Activated T-cell treated with anti-CD3 and anti-CD28 coated beads, Interleukin-2, amount 50 U/mL, for 24 hours (primary cell): ENCODE measurements around the gene TNFRSF4.

Experiments
- DNase-seq: peaks from one replicate; pipeline ENCODE4 v3.0.0-alpha.2; 2020
- H3K27ac Mint-ChIP-seq: 2 replicates; pipeline ENCODE4 v1.8.0; 2020; ENCODE audit warnings: mild to moderate bottlenecking, mixed read lengths
- H3K27me3 Mint-ChIP-seq: 2 replicates; pipeline ENCODE4 v1.8.0; 2020; ENCODE audit warnings: mixed read lengths
- H3K36me3 Mint-ChIP-seq: 2 replicates; pipeline ENCODE4 v1.8.0; 2020; ENCODE audit warnings: low read depth, mixed read lengths
- H3K4me1 Mint-ChIP-seq: 2 replicates; pipeline ENCODE4 v1.8.0; 2020; ENCODE audit warnings: low read depth, mixed read lengths
- H3K4me3 Mint-ChIP-seq: 2 replicates; pipeline ENCODE4 v1.8.0; 2020; ENCODE audit warnings: mild to moderate bottlenecking, moderate library complexity, mixed read lengths
- H3K9me3 Mint-ChIP-seq: 2 replicates; pipeline ENCODE4 v1.8.0; 2020; ENCODE audit warnings: mixed read lengths

The TNFRSF4 gene

DNA sequence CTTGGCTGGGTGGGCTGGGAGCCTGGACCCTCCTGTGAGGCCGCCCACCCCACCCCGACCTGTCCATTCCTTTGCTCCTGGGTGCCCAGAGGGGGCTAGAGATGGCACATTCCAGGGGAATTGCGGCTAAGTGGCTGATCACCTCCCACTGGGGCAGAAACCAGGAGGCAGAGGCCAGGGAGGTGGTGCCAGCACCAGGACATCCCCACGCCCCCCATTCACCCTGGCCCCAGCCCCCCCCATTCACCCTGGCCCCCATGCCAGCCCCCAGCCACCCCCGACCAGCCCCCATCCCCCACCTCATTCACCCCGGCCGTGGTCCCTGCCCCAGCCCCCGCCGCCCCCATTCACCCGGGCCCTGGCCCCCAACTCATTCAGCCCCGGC lies 26.4 kb upstream of the TNFRSF4 start:
- H3K27ac Mint-ChIP-seq: no peak overlapping the region
- no peak for DNase-seq
- H3K27me3 Mint-ChIP-seq: no peaks in the 10 kb centered on the region
- no peaks in the 10 kb centered on the region for H3K9me3 Mint-ChIP-seq
- H3K4me1 Mint-ChIP-seq: peaks cover 2% of the 10 kb centered on the region
- no peak overlapping the region for H3K4me3 Mint-ChIP-seq
- H3K36me3 Mint-ChIP-seq: no peaks in the 10 kb centered on the region

DNA sequence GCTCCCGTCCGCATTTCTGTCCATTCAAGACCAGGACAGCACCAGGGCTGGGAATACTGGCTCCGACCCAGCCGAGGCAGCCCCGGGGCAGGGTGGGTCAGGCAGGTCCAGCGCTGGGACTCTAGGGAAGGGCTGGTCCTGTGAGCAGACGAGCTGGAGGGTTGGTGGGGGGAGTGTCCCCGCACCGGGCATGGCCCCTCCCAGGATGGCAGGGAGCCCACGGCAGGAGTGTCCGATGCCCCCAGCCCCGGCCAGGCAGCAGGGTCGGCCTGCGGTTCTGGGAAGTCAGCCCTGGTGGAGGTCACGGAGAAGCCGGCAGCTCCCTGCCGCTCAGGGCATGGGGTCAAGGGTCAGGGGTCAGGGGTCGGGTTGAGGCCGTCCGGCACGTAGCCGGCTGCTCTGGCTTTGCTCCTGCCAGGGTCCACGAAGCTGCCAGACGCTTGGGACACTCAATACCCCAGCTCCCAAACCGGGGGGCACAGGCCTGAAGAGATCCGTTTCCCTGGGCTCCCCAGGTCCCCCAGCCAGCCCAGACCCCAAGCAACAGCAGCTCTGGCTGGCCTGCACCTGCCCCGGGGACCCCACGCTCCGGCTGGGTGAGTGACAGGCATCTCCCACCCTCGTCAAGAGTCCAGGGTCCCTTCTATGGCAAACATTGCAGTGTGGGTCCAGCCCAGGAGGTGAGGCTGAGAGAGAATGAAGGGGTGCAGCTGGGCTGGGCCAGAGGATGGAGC lies 25.8 kb upstream of the TNFRSF4 start:
- peaks cover 5% of the 10 kb centered on the region for H3K36me3 Mint-ChIP-seq
- H3K4me3 Mint-ChIP-seq: no peak overlapping the region
- no peaks in the 10 kb centered on the region for H3K27me3 Mint-ChIP-seq
- DNase-seq: no peak
- H3K4me1 Mint-ChIP-seq: peaks cover 2% of the 10 kb centered on the region
- no peaks in the 10 kb centered on the region for H3K9me3 Mint-ChIP-seq
- H3K27ac Mint-ChIP-seq: no peak overlapping the region

DNA sequence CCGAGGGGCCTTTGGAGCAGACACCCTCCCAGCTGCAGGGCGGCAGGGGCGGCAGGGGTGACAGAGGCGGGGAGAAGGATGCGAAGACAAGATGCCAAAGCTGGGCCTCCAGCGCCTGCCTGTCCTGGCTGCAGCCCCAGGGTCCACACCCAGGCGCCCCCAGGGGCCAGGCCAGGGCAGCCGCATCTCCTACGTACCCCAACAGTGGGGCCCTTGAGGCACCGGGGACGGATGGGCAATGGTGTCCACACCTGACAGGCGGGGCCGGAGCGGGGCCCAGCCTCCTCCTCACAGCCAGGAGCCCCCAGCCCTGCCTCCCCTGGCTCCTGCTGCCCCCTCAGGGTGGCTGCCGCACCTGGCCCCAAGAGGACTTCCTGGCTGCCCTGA lies 25.3 kb upstream of the TNFRSF4 start:
- Mint-ChIP-seq H3K9me3 (no peaks in the 10 kb centered on the region), H3K36me3 (peaks cover 11% of the 10 kb centered on the region), H3K27ac (no peak overlapping the region), H3K27me3 (no peaks in the 10 kb centered on the region), H3K4me1 (peaks cover 7% of the 10 kb centered on the region), H3K4me3 (no peak overlapping the region)
- no peak for DNase-seq

DNA sequence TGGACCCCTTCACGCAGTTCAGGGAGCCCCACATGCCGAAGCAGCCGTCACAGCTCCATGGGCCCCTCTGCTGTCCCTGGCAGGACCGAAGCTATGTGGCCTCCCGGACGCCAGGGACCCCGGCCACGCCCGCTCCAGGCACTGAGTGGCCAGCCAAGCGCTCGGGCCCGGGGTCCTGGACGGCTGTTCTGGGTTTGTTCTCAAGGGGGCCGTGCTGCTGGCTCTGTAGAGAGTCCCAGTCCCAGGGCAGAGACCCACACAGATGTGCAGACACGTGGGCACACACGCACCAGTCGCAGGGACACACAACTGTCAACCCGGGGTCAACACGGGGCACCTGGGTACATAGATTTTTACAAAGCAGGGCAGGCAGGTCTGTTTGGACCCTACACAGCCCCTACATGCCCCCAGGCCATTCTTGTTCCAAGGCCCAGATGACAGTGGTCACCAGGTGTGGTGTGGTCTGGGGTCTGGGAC lies 24.8 kb upstream of the TNFRSF4 start:
- no peak for DNase-seq
- peaks cover 16% of the 10 kb centered on the region for H3K36me3 Mint-ChIP-seq
- H3K9me3 Mint-ChIP-seq: no peaks in the 10 kb centered on the region
- peaks cover 12% of the 10 kb centered on the region for H3K4me1 Mint-ChIP-seq
- no peak overlapping the region for H3K4me3 Mint-ChIP-seq
- no peak overlapping the region for H3K27ac Mint-ChIP-seq
- no peaks in the 10 kb centered on the region for H3K27me3 Mint-ChIP-seq

DNA sequence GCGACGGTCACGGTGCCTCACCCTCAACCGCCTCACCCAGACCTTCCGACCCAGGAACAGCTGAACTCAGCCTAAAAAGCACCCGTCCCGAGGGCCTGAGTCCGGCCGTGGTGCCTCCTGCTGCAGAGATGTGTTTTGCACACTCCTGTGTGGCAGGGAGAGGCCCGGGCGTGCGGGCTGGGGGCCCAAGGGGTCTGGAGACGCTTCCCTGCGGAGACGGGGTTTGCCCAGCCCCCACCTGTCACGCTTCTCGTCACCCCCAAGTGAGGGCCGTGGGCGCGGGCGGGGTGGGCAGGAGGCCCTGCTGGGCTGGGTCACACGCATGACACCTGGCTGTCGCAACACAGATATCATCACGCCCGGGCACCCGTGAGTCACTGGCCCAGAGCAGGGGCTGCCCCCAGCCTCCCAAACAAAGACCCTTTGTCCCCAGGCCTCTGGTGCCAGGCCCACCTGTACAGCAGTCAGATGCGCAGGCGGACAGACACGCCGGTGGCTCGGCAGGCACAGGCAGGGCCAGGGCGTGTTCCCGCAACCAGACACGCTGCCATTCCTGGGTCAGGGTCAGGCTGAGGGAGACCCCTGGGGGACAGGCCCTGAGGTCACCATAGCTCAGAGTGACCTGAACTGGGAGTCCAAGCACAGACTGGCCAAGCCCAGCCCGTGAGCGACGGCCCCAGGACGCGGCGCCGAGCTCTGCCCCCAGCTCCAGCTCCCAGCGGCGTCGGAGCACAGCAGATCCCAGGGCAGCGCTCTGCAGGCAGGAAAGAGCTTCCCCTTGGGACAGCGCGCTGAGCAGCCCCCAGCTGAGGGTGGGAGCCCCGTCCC lies 24.1 kb upstream of the TNFRSF4 start:
- Mint-ChIP-seq H3K27me3 (no peaks in the 10 kb centered on the region), H3K4me3 (no peak overlapping the region), H3K27ac (no peak overlapping the region)

DNA sequence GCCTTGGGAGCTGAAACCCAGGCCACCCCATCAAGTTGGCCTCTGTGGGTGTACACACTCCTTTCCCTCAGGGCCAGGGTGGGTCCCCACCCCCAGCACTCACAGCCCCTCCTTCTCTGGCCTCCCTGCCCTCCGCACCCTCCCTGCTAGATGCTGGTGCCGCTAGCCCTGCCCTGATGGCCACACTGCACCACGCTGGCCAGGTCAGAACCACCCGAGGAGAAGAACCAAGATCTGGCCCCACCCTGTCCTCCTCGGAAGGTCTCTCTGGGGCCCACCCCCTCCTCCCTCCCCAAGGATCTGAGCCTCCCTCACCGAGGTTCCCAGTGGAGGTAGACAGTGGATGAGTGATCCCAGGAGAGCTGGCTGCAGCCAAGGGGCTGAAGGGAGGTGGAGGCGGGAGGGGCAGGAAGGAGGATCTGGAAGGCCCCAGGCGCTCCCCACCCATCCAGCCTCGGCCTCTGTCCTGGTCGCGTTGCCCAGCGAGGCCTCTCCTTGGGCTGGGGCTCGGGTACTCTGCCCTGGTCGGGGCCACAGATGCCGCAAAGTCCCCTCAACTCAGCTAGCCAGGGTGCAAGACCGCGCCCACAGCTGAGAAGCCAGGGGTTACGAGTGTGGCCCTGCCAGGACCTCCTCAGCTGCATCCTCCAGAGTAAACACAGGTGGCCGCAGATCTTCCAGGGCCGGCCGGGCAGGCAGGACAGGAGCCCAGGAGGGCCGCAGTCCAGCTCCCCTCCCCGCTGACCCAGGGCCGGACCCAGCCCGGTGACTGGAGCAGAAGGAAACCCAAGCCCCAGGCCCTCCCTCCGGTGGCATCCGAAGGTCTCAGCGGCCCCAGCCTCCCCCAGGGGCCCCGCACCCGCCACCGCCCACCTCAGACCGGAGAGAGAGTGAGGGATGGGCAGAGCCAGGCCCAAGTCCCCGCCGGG lies 23.3 kb upstream of the TNFRSF4 start:
- Mint-ChIP-seq H3K36me3 (peaks cover 20% of the 10 kb centered on the region), H3K4me3 (no peak overlapping the region), H3K27me3 (no peaks in the 10 kb centered on the region), H3K9me3 (no peaks in the 10 kb centered on the region), H3K4me1 (peaks cover 16% of the 10 kb centered on the region), H3K27ac (no peak overlapping the region)
- no peak for DNase-seq

More for the DNA sequence above, 24.1 kb upstream of the TNFRSF4 start:
- H3K9me3 Mint-ChIP-seq: no peaks in the 10 kb centered on the region
- no peak for DNase-seq
- H3K4me1 Mint-ChIP-seq: peaks cover 16% of the 10 kb centered on the region
- H3K36me3 Mint-ChIP-seq: peaks cover 20% of the 10 kb centered on the region

DNA sequence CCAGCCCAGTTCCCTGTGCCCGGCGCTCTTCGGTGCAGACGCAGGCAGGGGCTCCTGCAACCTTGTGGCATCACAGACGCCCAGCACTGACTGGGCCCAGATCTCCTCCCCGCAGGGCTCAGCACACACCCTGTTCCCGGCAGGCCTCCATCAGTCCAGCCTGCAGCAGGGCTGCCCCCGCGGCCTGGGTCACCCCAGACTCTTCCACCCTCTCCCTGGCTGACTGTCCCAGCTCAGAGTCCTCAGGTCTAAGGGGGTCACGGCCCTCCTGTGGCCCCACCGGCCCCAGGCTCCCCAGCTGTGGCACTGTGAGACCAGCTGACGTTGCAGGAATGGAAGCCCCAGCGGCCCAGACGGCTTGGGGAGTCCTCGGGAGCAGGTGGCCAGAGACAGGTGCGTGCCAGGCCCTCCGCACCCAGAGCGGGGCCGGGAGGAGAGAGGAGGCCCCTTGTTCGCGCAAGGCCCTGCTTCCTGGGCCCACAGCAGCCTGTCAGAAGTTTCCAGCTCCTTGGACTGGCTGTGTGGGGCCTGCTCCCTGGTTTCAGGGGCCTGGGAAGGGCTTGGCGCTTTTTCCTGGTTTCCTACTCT lies 22.3 kb upstream of the TNFRSF4 start:
- Mint-ChIP-seq H3K9me3 (no peaks in the 10 kb centered on the region), H3K27me3 (no peaks in the 10 kb centered on the region), H3K27ac (no peak overlapping the region), H3K4me1 (peaks cover 16% of the 10 kb centered on the region), H3K4me3 (no peak overlapping the region), H3K36me3 (peaks cover 22% of the 10 kb centered on the region)
- no peak for DNase-seq

DNA sequence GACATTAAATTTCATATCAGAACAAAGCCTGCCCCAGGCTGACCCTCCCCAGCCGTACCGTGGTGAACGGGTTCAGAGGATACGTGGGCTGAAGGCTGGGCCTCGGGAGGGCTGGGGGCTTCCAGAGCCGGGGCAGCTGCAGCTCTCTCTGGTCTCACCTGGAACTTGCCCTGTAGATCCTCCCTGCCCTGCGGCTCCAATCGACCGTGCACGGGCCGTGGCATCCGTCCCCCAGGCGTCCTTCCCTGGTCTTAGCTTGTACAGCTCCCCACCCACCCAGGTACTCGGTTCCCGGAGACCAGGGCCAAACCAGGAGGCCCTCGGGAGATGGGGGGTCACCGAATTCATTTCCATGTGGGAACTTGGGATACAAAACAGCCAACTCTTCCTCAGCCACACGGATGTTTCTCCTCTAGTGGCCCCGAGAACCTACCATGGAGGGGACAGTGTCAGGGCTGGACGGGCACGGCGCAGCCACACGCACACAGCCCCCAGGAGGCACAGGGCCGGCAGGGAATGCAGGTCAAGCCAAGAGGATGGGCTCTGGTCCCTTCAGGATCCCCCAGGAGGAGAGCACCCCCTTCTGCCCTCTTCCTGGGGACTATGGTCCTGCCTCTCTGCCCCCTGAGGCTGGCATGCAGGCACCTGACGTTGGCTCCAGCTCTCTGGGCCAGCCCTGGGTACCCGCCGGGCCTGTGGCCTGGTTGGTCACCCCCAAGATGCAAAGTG lies 21.2 kb upstream of the TNFRSF4 start:
- DNase-seq: no peak
- Mint-ChIP-seq H3K4me1 (peaks cover 25% of the 10 kb centered on the region), H3K36me3 (peaks cover 32% of the 10 kb centered on the region), H3K27me3 (no peaks in the 10 kb centered on the region), H3K27ac (peak overlapping the region; percentile 47), H3K9me3 (no peaks in the 10 kb centered on the region), H3K4me3 (no peak overlapping the region)

DNA sequence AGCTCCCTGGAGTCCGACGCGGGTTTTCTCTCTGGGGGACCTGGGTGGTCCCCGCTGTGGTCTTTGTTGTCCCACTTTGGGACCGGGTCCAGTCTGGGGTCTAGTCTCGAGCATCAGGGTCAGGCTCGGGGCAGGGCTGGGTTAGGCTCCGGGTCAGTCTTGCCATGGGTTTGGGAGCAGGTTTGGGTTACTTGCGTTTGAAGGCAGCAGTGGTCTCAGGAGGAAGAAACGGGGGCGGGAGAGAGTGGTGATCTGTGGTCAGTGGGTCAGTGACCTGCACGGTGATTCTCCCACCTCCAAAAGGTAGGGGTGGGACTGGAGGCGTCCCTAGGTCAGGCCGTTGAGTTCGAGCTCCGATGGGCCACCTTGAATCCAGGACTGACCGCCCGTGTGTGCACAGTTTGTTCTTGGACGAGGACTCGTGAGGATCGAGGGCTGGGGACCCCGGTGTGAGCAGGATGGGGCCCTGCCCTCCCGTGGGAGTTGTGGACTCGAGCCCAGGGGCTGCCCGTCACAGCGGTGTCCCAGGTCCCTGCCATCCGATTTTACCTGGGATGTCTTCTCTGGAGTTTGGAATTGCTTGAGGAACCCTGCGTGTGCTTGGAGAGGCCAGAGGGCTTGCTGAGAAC lies 20.3 kb upstream of the TNFRSF4 start:
- H3K4me1 Mint-ChIP-seq: peaks cover 33% of the 10 kb centered on the region
- no peak for DNase-seq
- H3K4me3 Mint-ChIP-seq: peak overlapping the region; percentile 73
- H3K9me3 Mint-ChIP-seq: no peaks in the 10 kb centered on the region
- H3K27me3 Mint-ChIP-seq: no peaks in the 10 kb centered on the region
- H3K36me3 Mint-ChIP-seq: peaks cover 41% of the 10 kb centered on the region
- H3K27ac Mint-ChIP-seq: peak overlapping the region; percentile 91

DNA sequence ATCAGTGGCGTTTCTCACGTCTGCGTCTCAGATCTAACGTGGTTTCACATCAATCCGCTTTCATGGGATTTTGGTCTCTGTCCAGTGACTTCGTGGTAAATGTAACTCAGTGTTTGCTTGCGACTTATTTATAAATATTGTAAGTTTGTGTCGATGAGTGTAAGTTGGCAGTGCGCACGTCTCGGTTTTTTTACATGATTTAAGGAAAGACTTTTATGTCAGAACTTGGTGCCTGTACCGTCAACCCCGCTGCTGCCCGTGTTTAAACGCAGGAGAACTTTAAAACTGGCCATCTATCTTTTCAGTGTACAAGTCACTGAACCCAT lies 19.6 kb upstream of the TNFRSF4 start:
- H3K4me1 Mint-ChIP-seq: peaks cover 37% of the 10 kb centered on the region
- peak overlapping the region; percentile 73 for H3K4me3 Mint-ChIP-seq

DNA sequence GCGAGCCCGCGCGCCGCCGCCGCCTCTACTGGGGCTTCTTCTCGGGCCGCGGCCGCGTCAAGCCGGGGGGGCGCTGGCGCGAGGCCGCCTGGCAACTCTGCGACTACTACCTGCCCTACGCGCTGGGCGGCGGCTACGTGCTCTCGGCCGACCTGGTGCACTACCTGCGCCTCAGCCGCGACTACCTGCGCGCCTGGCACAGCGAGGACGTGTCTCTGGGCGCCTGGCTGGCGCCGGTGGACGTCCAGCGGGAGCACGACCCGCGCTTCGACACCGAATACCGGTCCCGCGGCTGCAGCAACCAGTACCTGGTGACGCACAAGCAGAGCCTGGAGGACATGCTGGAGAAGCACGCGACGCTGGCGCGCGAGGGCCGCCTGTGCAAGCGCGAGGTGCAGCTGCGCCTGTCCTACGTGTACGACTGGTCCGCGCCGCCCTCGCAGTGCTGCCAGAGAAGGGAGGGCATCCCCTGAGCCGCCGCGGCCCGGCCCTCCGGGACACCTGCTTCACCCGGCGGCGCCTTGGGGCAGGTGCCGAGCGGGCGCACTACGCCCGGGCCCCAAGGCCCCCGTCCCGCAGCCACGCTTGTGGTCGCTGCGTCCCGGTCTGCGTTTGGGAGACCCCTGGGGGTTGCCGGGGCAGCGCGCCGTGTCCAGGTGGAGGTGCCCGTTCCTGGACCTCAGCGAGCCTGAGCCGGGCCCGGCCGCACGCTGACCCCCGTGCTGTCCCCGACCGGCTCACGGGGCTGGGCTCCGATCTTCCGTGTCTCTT lies 19.0 kb upstream of the TNFRSF4 start:
- Mint-ChIP-seq H3K9me3 (no peaks in the 10 kb centered on the region), H3K36me3 (peaks cover 53% of the 10 kb centered on the region), H3K4me3 (peak overlapping the region; percentile 74), H3K27ac (peak overlapping the region; percentile 91), H3K27me3 (no peaks in the 10 kb centered on the region), H3K4me1 (peaks cover 39% of the 10 kb centered on the region)
- no peak for DNase-seq

More for the DNA sequence above, 19.6 kb upstream of the TNFRSF4 start:
- Mint-ChIP-seq H3K27ac (peak overlapping the region; percentile 91), H3K36me3 (peaks cover 48% of the 10 kb centered on the region), H3K27me3 (no peaks in the 10 kb centered on the region), H3K9me3 (no peaks in the 10 kb centered on the region)
- DNase-seq: no peak

DNA sequence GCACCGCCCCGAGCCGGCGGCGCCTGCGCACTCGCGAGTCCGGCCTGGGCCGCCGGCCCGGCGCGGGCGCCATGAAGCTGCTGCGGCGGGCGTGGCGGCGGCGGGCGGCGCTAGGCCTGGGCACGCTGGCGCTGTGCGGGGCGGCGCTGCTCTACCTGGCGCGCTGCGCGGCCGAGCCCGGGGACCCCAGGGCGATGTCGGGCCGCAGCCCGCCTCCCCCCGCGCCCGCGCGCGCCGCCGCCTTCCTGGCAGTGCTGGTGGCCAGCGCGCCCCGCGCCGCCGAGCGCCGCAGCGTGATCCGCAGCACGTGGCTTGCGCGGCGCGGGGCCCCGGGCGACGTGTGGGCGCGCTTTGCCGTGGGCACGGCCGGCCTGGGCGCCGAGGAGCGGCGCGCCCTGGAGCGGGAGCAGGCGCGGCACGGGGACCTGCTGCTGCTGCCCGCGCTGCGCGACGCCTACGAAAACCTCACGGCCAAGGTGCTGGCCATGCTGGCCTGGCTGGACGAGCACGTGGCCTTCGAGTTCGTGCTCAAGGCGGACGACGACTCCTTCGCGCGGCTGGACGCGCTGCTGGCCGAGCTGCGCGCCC lies 18.3 kb upstream of the TNFRSF4 start, which contains the start of gene B3GALT6:
Gene B3GALT6, plus strand, starts transcription at position 30 of the 588 bp plus-strand sequence. Its CDS starts 42 bp downstream, at position 72.
- Mint-ChIP-seq H3K9me3 (no peaks in the 10 kb centered on the region), H3K36me3 (peaks cover 58% of the 10 kb centered on the region), H3K27ac (peak within 1 kb of the TSS; percentile 94), H3K4me3 (peak within 1 kb of the TSS; percentile 94), H3K4me1 (peaks cover 39% of the 10 kb centered on the region), H3K27me3 (no peaks in the 10 kb centered on the region)
- no peak for DNase-seq
